GM12873 (cell line): ENCODE results near the gene BANK1.

Source experiments
- CTCF ChIP-seq: IDR thresholded peaks from 2 replicates; pipeline ENCODE4 v1.5.1; 2012; ENCODE audit warnings: low read depth, mild to moderate bottlenecking, moderate library complexity, low read length, control low read depth; ENCODE audit not compliant: insufficient read depth; ENCODE audit errors: missing control alignments

Gene BANK1

GRCh38 chr4:101870874-101871273 is 80.3 kb downstream of the BANK1 start:
- no peak for TF ChIP-seq CTCF

- no peak for TF ChIP-seq CTCF
Observed at GRCh38 chr4:101871962-101872676, 81.6 kb downstream of the BANK1 start.

- no peak for TF ChIP-seq CTCF
Observed at GRCh38 chr4:101885574-101885973, 95.0 kb downstream of the BANK1 start.

GRCh38 chr4:101886826-101887225 is 96.3 kb downstream of the BANK1 start:
- no peak for TF ChIP-seq CTCF

- no peak for TF ChIP-seq CTCF
Observed at GRCh38 chr4:101888472-101888871, 97.9 kb downstream of the BANK1 start.

GRCh38 chr4:101910786-101911373 is 120.3 kb downstream of the BANK1 start:
- TF ChIP-seq CTCF, result no peak

GRCh38 chr4:101911616-101912015 is 121.1 kb downstream of the BANK1 start:
- no peak for TF ChIP-seq CTCF
